ENCODE measurements around the gene SP3. TPM values are rescaled to one million over a fixed set of nuclear protein-coding genes. Genes with fewer than 3 reads are reported as not detected.

SP3 gene
- total RNA-seq, 1 donor from 2014 or later = 108 TPM

GRCh38 chr2:173997269-173997668 lies 32.1 kb upstream of the SP3 start:
- intact Hi-C loops (cut with micrococcal nuclease) = loop anchor here (2.0 kb wide), 1 partner anchor 30 kb away; no protein-coding TSS in a partner anchor

GRCh38 chr2:173996766-173997165 lies 31.6 kb upstream of the SP3 start:
- intact Hi-C loops (cut with micrococcal nuclease) = loop anchor here (2.0 kb wide), 1 partner anchor 30 kb away; no protein-coding TSS in a partner anchor

GRCh38 chr2:173993459-173993858 lies 28.3 kb upstream of the SP3 start:
- intact Hi-C loops (cut with micrococcal nuclease) = no loop called here

- intact Hi-C loops (cut with micrococcal nuclease) = no loop called here
Measured at GRCh38 chr2:173991856-173992588, 26.8 kb upstream of the SP3 start.

- intact Hi-C loops (cut with micrococcal nuclease) = no loop called here
Measured at GRCh38 chr2:173990970-173991819, 26.0 kb upstream of the SP3 start.

GRCh38 chr2:173990245-173990644 lies 25.1 kb upstream of the SP3 start:
- intact Hi-C loops (cut with micrococcal nuclease) = no loop called here

- intact Hi-C loops (cut with micrococcal nuclease) = no loop called here
Measured at GRCh38 chr2:173989884-173990215, 24.7 kb upstream of the SP3 start.

GRCh38 chr2:173989160-173989883 lies 24.1 kb upstream of the SP3 start:
- intact Hi-C loops (cut with micrococcal nuclease) = no loop called here

GRCh38 chr2:173986805-173987204 lies 21.6 kb upstream of the SP3 start:
- intact Hi-C loops (cut with micrococcal nuclease) = no loop called here

- intact Hi-C loops (cut with micrococcal nuclease) = no loop called here
Measured at GRCh38 chr2:173985605-173985992, 20.4 kb upstream of the SP3 start.

- intact Hi-C loops (cut with micrococcal nuclease) = no loop called here
Measured at GRCh38 chr2:173984866-173985604, 19.9 kb upstream of the SP3 start.

GRCh38 chr2:173983391-173983871 lies 18.3 kb upstream of the SP3 start:
- intact Hi-C loops (cut with micrococcal nuclease) = no loop called here

GRCh38 chr2:173982918-173983317 lies 17.7 kb upstream of the SP3 start:
- intact Hi-C loops (cut with micrococcal nuclease) = no loop called here

GRCh38 chr2:173982182-173982714 lies 17.1 kb upstream of the SP3 start:
- intact Hi-C loops (cut with micrococcal nuclease) = no loop called here

- intact Hi-C loops (cut with micrococcal nuclease) = no loop called here
Measured at GRCh38 chr2:173981520-173981919, 16.3 kb upstream of the SP3 start.

GRCh38 chr2:173979751-173980351 lies 14.7 kb upstream of the SP3 start:
- intact Hi-C loops (cut with micrococcal nuclease) = no loop called here

GRCh38 chr2:173978447-173978846 lies 13.3 kb upstream of the SP3 start:
- intact Hi-C loops (cut with micrococcal nuclease) = no loop called here

GRCh38 chr2:173972636-173973035 lies 7.5 kb upstream of the SP3 start:
- intact Hi-C loops (cut with micrococcal nuclease) = no loop called here

GRCh38 chr2:173972165-173972564 lies 7.0 kb upstream of the SP3 start:
- intact Hi-C loops (cut with micrococcal nuclease) = no loop called here

GRCh38 chr2:173970516-173970924 lies 5.3 kb upstream of the SP3 start:
- intact Hi-C loops (cut with micrococcal nuclease) = no loop called here
